GM19351 (cell line): ENCODE data around the gene FOXP1.

Experiments used
- ATAC-seq: cut with Tn5 transposase; IDR thresholded peaks from one replicate; pipeline ENCODE4 v1.9.1; 2021; ENCODE audit warnings: mild to moderate bottlenecking, moderate library complexity; ENCODE audit not compliant: unreplicated experiment

The FOXP1 gene

GRCh38 chr3:71072287-71072686, 511.2 kb downstream of the FOXP1 start:
- ATAC-seq: no peak

GRCh38 chr3:71070497-71071463, 512.7 kb downstream of the FOXP1 start:
- no peak for ATAC-seq

DNA sequence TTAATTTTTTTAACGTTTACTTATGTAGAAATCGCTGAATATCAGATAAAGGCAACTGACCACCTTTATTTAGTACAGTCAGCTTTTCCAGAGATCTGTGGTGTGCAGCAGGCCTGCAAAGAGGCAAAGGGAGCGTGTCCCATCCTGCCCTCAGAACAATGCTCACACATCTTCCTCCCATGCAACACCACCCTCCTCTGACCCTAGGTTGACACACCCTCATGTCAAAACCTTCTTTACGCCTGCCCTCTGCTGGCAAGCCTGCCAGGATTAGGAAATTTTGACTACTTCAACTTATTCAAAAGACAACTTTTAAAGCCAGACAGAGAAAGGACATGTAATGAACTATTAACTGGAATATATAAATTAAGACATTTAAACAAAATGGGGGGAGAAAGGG, 513.7 kb downstream of the FOXP1 start:
- ATAC-seq: no peak

- peak; percentile 21 for ATAC-seq
These were observed 515.4 kb downstream of the FOXP1 start for GRCh38 chr3:71067977-71068654.

GRCh38 chr3:71066849-71067261, 516.7 kb downstream of the FOXP1 start:
- no peak for ATAC-seq

DNA sequence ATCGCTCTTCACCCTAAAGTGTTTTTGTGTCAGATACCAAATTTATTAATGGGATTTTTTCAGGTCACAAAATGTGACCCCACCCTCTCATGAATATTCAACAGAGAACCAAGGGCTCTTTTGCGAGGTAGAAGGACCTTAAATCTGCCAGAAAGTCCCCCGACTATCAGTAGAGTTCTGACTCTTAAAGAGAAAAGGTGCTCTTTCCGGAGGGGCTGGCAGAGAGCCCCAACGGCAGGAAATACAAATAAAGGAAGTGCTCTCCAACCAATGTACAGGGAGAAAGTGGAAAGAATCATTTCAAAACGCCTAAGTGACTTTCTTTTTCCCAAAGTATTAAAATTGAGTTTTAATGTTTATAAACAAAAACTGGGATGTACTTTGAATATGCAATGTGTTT, 517.2 kb downstream of the FOXP1 start:
- ATAC-seq: no peak

- no peak for ATAC-seq
These were observed 517.8 kb downstream of the FOXP1 start for GRCh38 chr3:71065764-71066013.

GRCh38 chr3:71064956-71065763, 518.4 kb downstream of the FOXP1 start:
- ATAC-seq: peak; percentile 27

DNA sequence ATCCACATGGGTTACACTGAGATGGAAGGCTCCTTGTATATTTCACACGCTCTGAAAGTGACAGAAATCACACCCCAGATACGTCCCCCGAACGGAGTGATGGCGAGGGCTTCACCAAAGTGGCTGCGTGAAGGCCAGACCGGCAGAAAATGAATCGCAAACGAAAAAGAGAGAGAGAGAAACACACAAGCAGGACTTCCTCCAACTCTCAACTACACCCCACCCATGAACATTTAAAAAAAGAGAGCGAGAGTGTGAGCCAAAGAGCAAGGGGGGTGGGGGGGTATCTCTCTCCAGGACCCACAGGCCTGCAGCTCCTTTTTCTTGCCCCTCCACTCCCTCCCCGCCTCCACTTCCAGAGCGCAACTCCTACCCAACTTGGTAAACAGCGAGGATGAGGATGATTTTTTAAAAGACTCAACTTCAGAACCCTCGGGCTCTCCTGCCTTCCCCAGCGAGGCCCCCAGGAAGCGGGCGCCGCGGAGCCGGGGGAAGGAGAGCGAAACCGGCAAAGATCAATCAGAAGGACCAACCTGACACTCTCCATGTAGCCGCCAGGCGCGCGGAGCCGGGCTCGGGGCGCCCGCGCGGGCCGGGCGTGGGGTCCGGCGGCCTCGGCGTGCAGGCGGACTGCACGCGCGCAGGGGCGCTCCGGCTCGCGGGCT, 519.1 kb downstream of the FOXP1 start:
- ATAC-seq: peak; percentile 39

GRCh38 chr3:71063773-71064290, 519.7 kb downstream of the FOXP1 start:
- ATAC-seq: no peak

DNA sequence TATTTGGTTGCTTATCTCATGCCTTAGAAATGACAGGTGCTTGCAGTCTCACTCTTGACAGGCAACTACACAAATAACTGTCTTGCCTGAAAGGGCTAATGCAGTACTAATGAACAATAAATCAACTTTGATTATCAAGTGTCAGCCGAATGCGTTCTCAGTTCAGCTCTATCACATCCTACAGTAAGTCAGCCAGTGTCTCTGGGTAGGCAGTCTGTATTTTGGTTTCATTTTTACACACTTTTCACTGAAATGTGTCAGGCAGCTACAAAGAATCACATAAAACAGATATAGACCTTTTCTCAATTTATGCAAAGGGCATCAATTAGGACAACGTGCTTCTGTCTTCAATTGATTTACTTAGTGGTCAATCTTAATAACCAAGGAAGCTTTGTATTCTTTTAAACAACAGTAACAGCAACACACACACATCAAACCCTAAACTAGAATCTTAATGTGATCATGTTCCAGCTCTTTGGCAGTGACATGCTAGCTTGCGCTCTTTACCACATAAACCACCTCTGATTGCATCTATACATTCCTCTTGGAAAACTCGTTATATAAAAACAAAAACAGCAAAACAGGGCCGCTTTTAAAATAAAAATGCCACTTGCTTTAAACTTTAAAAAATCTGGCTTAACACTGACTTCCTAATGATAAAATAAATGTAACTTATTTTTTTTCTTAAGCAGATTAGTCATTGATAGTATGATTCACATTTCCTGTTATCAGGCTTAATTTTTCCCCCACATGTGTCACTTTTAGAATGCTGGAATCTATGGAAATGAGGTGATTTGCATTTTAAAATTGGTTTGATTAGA, 520.4 kb downstream of the FOXP1 start:
- ATAC-seq: peak; percentile 51

- no peak for ATAC-seq
These were observed 521.2 kb downstream of the FOXP1 start for GRCh38 chr3:71062037-71062932.

- ATAC-seq: no peak
These were observed 521.9 kb downstream of the FOXP1 start for GRCh38 chr3:71061581-71061980.

DNA sequence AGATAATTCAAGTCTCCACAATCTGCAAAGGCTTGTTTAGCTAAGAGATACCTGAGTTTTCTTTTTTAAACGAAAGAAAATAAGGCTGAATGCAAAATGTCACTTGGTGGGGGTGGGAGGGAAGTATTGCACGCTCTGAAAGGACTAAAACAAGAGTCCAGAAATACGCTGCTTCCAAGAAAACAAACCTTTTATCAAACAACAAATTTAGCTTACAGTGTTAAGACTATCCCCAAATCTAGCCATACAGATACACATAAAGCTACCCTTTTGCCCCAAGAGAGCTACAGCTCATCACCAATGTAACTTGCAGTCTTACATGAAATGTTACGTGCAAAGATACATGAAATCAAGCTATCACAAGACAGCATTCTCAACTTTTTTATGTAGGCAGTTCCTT, 522.5 kb downstream of the FOXP1 start:
- ATAC-seq: no peak

- no peak for ATAC-seq
These were observed 523.0 kb downstream of the FOXP1 start for GRCh38 chr3:71060536-71060935.

DNA sequence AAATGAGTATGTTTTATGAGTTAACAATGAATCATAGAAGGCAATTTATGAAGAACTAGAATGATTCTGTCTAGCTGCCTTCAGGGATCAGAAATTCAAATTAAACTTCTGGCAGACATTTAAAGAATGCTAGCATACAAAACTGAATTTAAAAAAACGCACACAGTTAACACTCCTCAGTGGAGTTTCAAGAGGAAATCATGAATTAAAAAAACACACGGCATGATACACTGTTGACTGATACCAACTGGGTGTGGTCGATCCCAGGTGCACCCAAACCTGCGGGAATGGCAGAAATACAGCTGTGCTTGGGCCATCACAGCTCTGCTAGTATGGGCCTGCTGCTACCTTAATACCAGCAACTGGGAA, 526.0 kb downstream of the FOXP1 start:
- no peak for ATAC-seq

GRCh38 chr3:71056327-71056726, 527.2 kb downstream of the FOXP1 start:
- no peak for ATAC-seq

- ATAC-seq: no peak
These were observed 528.1 kb downstream of the FOXP1 start for GRCh38 chr3:71055257-71056001.
